GM23338 (cell line): ENCODE measurements around the gene LRBA. TPM values are rescaled to one million over a fixed set of nuclear protein-coding genes. Genes with fewer than 3 reads are reported as not detected.

Experiments used
- ATAC-seq: fragments of 200-7000 bp; cut with Tn5 transposase; 3 replicates; pipeline ENCODE4 v1.9.1; 2020
- DNase-seq: peaks from one replicate; pipeline ENCODE4 v3.0.0-alpha.2; 2015; ENCODE audit warnings: low spot score
- H2AFZ ChIP-seq: fragments of 200-600 bp; sonication (generic); 2 replicates; pipeline ENCODE4 v1.8.0; 2016; ENCODE audit warnings: antibody characterized with exemption, mild to moderate bottlenecking, moderate library complexity
- H3F3A ChIP-seq: fragments of 200-600 bp; sonication (generic); replicated peaks from 2 replicates; pipeline ENCODE4 v1.8.0; 2017; ENCODE audit warnings: antibody characterized with exemption, mixed run types, low read depth
- H3K27ac ChIP-seq: fragments of 200-600 bp; sonication (generic); 2 replicates; pipeline ENCODE4 v1.6.1; 2016; ENCODE audit warnings: low read depth
- H3K27me3 ChIP-seq: fragments of 200-600 bp; sonication (generic); 2 replicates; pipeline ENCODE4 v1.8.0; 2016; ENCODE audit warnings: mild to moderate bottlenecking, mixed run types, moderate library complexity; ENCODE audit not compliant: insufficient read depth
- H3K36me3 ChIP-seq: fragments of 200-600 bp; sonication (generic); 2 replicates; pipeline ENCODE4 v1.8.0; 2016; ENCODE audit warnings: mild to moderate bottlenecking; ENCODE audit not compliant: insufficient read depth
- H3K4me1 ChIP-seq: fragments of 200-600 bp; sonication (generic); 2 replicates; pipeline ENCODE4 v1.8.0; 2016; ENCODE audit warnings: mild to moderate bottlenecking, moderate library complexity; ENCODE audit not compliant: insufficient read depth
- H3K4me2 ChIP-seq: fragments of 200-600 bp; sonication (generic); 2 replicates; pipeline ENCODE4 v1.7.1; 2017; ENCODE audit warnings: mixed run types
- H3K4me3 ChIP-seq: fragments of 200-600 bp; sonication (generic); 2 replicates; pipeline ENCODE4 v1.6.1; 2016; ENCODE audit warnings: mixed run types
- H3K79me2 ChIP-seq: fragments of 200-600 bp; sonication (generic); replicated peaks from 2 replicates; pipeline ENCODE4 v1.8.0; 2017; ENCODE audit warnings: mild to moderate bottlenecking; ENCODE audit not compliant: insufficient read depth
- H3K9me2 ChIP-seq: fragments of 200-600 bp; sonication (generic); 2 replicates; pipeline ENCODE4 v1.8.0; 2017; ENCODE audit not compliant: insufficient read depth
- H4K20me1 ChIP-seq: fragments of 200-600 bp; sonication (generic); replicated peaks from 2 replicates; pipeline ENCODE4 v1.8.0; 2017; ENCODE audit warnings: mild to moderate bottlenecking; ENCODE audit not compliant: insufficient read depth
- H3K27ac Mint-ChIP-seq: 2 replicates; pipeline ENCODE4 v1.8.0; 2020; ENCODE audit warnings: inconsistent platforms, mild to moderate bottlenecking, moderate library complexity, mixed read lengths
- H3K27me3 Mint-ChIP-seq: 3 replicates; pipeline ENCODE4 v1.8.0; 2022; ENCODE audit warnings: low read depth, mild to moderate bottlenecking, moderate library complexity, mixed read lengths, inconsistent platforms; ENCODE audit not compliant: insufficient read depth, poor library complexity
- H3K36me3 Mint-ChIP-seq: 3 replicates; pipeline ENCODE4 v1.8.0; 2021; ENCODE audit warnings: low read depth, mild to moderate bottlenecking, inconsistent platforms, moderate library complexity, mixed read lengths
- H3K4me1 Mint-ChIP-seq: 3 replicates; pipeline ENCODE4 v1.8.0; 2020; ENCODE audit warnings: mild to moderate bottlenecking, inconsistent platforms, mixed read lengths
- H3K4me3 Mint-ChIP-seq: 3 replicates; pipeline ENCODE4 v1.8.0; 2021; ENCODE audit warnings: moderate library complexity, mild to moderate bottlenecking, inconsistent platforms, mixed read lengths
- H3K9me3 Mint-ChIP-seq: 3 replicates; pipeline ENCODE4 v1.8.0; 2020; ENCODE audit warnings: moderate library complexity, mild to moderate bottlenecking, inconsistent platforms, mixed read lengths
- POLR2AphosphoS5 ChIP-seq: IDR thresholded peaks from 2 replicates; pipeline ENCODE4 v1.6.1; 2016; ENCODE audit warnings: antibody characterized with exemption, low read depth
- STAT1 ChIP-seq: IDR thresholded peaks from one replicate; pipeline ENCODE4 v1.6.1; 2016; ENCODE audit warnings: antibody characterized with exemption; ENCODE audit not compliant: unreplicated experiment
- ZNF331 ChIP-seq: fragments of 250-450 bp; sonication (Bioruptor Pico); IDR thresholded peaks from 2 replicates; pipeline ENCODE4 v1.5.0; 2020; ENCODE audit warnings: low read depth, mild to moderate bottlenecking, moderate library complexity
- polyA plus RNA-seq: library from polyadenylated mRNA; unstranded; fragments of >200 nt; fragmentation: Nextera tagmentation; extraction: Ambion mirVana; gene quantifications from 2 replicates; pipeline ENCODE4 v1.2.1, GENCODE V29; 2016
- total RNA-seq: library from RNA; depleted of rRNA; stranded (reverse); fragments of >200 nt; shearing (Covaris generic); gene quantifications from 2 replicates; pipeline ENCODE4 v1.2.3, GENCODE V29; 2014
- TF ChIP-seq, protein P1 (sequence below): IDR thresholded peaks from one replicate; pipeline ENCODE4 v1.6.1; 2018; ENCODE audit warnings: antibody characterized with exemption; ENCODE audit not compliant: unreplicated experiment
- TF ChIP-seq, protein P2 (sequence below), 2 experiments: fragments of 200-600 bp in 1 of 2; sonication (generic) in 1 of 2; conservative IDR thresholded peaks; 2 replicates each; pipeline versions ENCODE4 v1.5.1 to v1.6.1; 2016 to 2017; ENCODE audit warnings: antibody characterized with exemption in 2 of 2, low read depth in 2 of 2, mild to moderate bottlenecking in 2 of 2, moderate library complexity in 1 of 2
- TF ChIP-seq, protein P3 (sequence below): IDR thresholded peaks from 2 replicates; pipeline ENCODE4 v1.6.1; 2016; ENCODE audit warnings: antibody characterized with exemption

The LRBA gene
- total and polyA plus RNA-seq, 2 experiments from 2014 or later: 23.3 to 126 TPM

DNA sequence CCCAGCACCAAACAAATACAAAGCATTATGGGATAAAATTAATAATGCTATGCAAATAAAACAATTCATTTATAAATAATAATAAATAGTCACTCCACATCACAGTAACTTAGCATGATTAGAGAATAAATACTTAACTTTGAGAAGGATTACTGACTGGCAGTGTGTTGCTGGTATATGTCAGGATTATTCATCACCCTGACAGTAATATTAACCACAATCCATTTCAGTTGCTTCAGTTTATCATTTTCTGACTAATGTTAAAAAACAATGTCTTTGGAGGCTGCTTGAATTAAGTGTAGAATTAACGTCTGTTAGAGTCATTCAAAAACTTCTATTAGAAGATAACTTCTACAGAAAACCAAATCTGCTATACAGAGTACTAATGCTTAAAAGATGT is 557.3 kb downstream of the LRBA start:
- Histone ChIP-seq H4K20me1 (no peaks in the 10 kb centered on the region), H3K27ac (no peak overlapping the region), H3K27me3 (no peaks in the 10 kb centered on the region), H3K4me2 (no peak overlapping the region), H3K4me1 (no peaks in the 10 kb centered on the region), H3K9me2 (no peaks in the 10 kb centered on the region), H2AFZ (no peak overlapping the region), H3K4me3 (no peak overlapping the region), H3K79me2 (no peaks in the 10 kb centered on the region), H3F3A (no peaks in the 10 kb centered on the region), H3K36me3 (no peaks in the 10 kb centered on the region)
- no peak for TF ChIP-seq STAT1
- ATAC-seq (no peak), DNase-seq (no peak)
- peaks cover 10% of the 10 kb centered on the region; the same call in 2 of the 3 replicates for H3K36me3 Mint-ChIP-seq
- no peaks in the 10 kb centered on the region; the same call in 2 of the 3 replicates for H3K9me3 Mint-ChIP-seq
- H3K27me3 Mint-ChIP-seq: no peaks in the 10 kb centered on the region
- H3K4me3 Mint-ChIP-seq: no peak overlapping the region
- no peak overlapping the region for H3K27ac Mint-ChIP-seq
- H3K4me1 Mint-ChIP-seq: no peaks in the 10 kb centered on the region

DNA sequence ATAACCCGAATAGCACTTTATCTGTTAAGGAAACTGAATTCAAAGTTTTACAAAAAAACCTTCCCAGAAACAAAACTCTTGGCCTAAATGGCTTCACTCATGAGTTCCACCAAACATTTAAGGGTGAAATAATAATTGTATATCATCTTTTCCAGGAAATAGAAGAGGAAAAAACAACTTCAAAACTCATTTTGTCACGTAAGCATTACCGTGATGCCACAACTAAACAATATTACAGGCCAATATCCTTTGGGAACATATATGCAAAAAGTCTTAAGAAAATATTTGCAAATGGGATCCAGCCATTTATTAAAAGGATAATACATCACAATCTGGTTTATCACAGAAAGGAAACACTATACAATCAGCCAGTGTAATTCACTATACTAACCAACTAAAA is 563.2 kb downstream of the LRBA start:
- TF ChIP-seq ZNF331 (CRISPR knock-in tag): no peak
- TF ChIP-seq, protein P1, sequence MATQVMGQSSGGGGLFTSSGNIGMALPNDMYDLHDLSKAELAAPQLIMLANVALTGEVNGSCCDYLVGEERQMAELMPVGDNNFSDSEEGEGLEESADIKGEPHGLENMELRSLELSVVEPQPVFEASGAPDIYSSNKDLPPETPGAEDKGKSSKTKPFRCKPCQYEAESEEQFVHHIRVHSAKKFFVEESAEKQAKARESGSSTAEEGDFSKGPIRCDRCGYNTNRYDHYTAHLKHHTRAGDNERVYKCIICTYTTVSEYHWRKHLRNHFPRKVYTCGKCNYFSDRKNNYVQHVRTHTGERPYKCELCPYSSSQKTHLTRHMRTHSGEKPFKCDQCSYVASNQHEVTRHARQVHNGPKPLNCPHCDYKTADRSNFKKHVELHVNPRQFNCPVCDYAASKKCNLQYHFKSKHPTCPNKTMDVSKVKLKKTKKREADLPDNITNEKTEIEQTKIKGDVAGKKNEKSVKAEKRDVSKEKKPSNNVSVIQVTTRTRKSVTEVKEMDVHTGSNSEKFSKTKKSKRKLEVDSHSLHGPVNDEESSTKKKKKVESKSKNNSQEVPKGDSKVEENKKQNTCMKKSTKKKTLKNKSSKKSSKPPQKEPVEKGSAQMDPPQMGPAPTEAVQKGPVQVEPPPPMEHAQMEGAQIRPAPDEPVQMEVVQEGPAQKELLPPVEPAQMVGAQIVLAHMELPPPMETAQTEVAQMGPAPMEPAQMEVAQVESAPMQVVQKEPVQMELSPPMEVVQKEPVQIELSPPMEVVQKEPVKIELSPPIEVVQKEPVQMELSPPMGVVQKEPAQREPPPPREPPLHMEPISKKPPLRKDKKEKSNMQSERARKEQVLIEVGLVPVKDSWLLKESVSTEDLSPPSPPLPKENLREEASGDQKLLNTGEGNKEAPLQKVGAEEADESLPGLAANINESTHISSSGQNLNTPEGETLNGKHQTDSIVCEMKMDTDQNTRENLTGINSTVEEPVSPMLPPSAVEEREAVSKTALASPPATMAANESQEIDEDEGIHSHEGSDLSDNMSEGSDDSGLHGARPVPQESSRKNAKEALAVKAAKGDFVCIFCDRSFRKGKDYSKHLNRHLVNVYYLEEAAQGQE: no peak
- H3K36me3 Mint-ChIP-seq: peaks cover 10% of the 10 kb centered on the region; the same call in 2 of the 3 replicates
- Histone ChIP-seq H2AFZ (no peak overlapping the region), H3F3A (no peaks in the 10 kb centered on the region), H3K9me2 (no peaks in the 10 kb centered on the region), H4K20me1 (no peaks in the 10 kb centered on the region), H3K79me2 (no peaks in the 10 kb centered on the region), H3K4me2 (no peak overlapping the region), H3K36me3 (no peaks in the 10 kb centered on the region), H3K27me3 (no peaks in the 10 kb centered on the region), H3K4me1 (no peaks in the 10 kb centered on the region), H3K27ac (no peak overlapping the region), H3K4me3 (no peak overlapping the region)
- H3K27me3 Mint-ChIP-seq: no peaks in the 10 kb centered on the region
- ATAC-seq (no peak), DNase-seq (no peak)
- no peaks in the 10 kb centered on the region for H3K4me1 Mint-ChIP-seq
- no peak overlapping the region for H3K4me3 Mint-ChIP-seq
- H3K9me3 Mint-ChIP-seq: no peaks in the 10 kb centered on the region; the same call in 2 of the 3 replicates
- no peak overlapping the region for H3K27ac Mint-ChIP-seq

DNA sequence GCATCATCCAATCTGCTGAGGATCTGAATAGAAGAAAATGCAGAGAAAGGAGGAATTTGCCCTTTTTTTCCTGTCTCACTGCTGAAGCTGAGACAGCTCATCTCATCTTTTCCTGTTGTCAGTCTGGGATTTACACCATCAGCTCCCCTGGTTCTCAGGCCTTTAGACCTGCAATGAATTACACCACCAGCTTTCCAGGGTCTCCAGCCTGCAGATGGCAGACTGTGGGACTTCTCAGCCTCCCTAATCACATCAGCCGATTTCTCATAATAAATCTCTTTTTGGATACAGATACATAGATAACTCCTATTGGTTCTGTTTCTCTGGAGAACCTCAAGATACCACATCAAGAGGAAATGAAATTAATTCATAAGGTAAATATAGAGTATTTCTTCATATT is 567.7 kb downstream of the LRBA start:
- DNase-seq: no peak

More for the DNA sequence above, 567.7 kb downstream of the LRBA start:
- TF ChIP-seq, protein P2, sequence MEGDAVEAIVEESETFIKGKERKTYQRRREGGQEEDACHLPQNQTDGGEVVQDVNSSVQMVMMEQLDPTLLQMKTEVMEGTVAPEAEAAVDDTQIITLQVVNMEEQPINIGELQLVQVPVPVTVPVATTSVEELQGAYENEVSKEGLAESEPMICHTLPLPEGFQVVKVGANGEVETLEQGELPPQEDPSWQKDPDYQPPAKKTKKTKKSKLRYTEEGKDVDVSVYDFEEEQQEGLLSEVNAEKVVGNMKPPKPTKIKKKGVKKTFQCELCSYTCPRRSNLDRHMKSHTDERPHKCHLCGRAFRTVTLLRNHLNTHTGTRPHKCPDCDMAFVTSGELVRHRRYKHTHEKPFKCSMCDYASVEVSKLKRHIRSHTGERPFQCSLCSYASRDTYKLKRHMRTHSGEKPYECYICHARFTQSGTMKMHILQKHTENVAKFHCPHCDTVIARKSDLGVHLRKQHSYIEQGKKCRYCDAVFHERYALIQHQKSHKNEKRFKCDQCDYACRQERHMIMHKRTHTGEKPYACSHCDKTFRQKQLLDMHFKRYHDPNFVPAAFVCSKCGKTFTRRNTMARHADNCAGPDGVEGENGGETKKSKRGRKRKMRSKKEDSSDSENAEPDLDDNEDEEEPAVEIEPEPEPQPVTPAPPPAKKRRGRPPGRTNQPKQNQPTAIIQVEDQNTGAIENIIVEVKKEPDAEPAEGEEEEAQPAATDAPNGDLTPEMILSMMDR (conservative IDR thresholded peaks at IDR 0.05; ENCODE audit: low read depth in 2 of 2): 0 out of 4 replicates have a peak, but pooled peaks of 1 of the 2 experiments have one; percentile 8
- no peak for TF ChIP-seq POLR2AphosphoS5
- TF ChIP-seq, protein P3, sequence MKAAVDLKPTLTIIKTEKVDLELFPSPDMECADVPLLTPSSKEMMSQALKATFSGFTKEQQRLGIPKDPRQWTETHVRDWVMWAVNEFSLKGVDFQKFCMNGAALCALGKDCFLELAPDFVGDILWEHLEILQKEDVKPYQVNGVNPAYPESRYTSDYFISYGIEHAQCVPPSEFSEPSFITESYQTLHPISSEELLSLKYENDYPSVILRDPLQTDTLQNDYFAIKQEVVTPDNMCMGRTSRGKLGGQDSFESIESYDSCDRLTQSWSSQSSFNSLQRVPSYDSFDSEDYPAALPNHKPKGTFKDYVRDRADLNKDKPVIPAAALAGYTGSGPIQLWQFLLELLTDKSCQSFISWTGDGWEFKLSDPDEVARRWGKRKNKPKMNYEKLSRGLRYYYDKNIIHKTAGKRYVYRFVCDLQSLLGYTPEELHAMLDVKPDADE: no peak
- no peak overlapping the region for H3K27ac Mint-ChIP-seq
- H3K4me3 Mint-ChIP-seq: no peak overlapping the region
- no peaks in the 10 kb centered on the region for H3K79me2 ChIP-seq
- H3K27me3 ChIP-seq: no peaks in the 10 kb centered on the region
- no peaks in the 10 kb centered on the region for H3K36me3 ChIP-seq
- no peaks in the 10 kb centered on the region for H3F3A ChIP-seq
- H3K4me2 ChIP-seq: no peak overlapping the region
- H3K27ac ChIP-seq: no peak overlapping the region
- H3K36me3 Mint-ChIP-seq: no peaks in the 10 kb centered on the region
- no peak overlapping the region for H2AFZ ChIP-seq
- H3K9me2 ChIP-seq: no peaks in the 10 kb centered on the region
- H4K20me1 ChIP-seq: no peaks in the 10 kb centered on the region
- no peaks in the 10 kb centered on the region for H3K4me1 ChIP-seq
- ATAC-seq: no peak
- no peaks in the 10 kb centered on the region for H3K4me1 Mint-ChIP-seq
- no peaks in the 10 kb centered on the region; the same call in 2 of the 3 replicates for H3K9me3 Mint-ChIP-seq
- no peak overlapping the region for H3K4me3 ChIP-seq
- no peaks in the 10 kb centered on the region for H3K27me3 Mint-ChIP-seq
